ENCODE data around the gene NAB1.

DNA sequence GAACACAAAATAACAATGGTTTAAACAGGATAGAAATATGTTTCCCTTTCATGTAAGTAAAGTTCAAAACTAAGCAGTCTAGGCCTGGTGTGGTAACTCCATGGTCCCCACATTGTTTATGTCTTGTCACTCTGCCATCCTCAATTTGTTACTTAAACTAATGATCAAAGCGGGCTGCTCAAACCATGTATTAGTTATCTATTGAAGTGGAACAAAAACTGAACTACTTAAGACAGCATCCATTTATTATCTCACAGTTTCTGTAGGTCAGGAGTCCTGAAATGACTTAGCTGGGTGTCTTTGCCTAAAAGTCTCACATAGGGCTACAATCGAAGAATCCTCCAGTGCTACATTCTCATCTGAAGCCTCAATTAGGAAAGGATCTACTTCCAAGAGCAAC lies 91.6 kb downstream of the NAB1 start:
- TF ChIP-seq SP1 (IDR thresholded peaks at IDR 0.05) (no peak), FOXM1 (IDR thresholded peaks at IDR 0.05; ENCODE audit: borderline replicate concordance) (no peak), TARDBP (IDR thresholded peaks at IDR 0.05) (no peak), SUZ12 (IDR thresholded peaks at IDR 0.05) (no peak)

Measured in HEK293T (cell line).